GM12892 (cell line): Measurements from ENCODE around the gene TBC1D5.

Experiments used
- POLR2A ChIP-seq: IDR thresholded peaks from 2 replicates; pipeline ENCODE4 v1.6.1; 2011; ENCODE audit warnings: low read depth, low read length, control low read depth
- POLR2AphosphoS5 ChIP-seq: IDR thresholded peaks from 2 replicates; pipeline ENCODE4 v1.6.1; 2011; ENCODE audit warnings: low read depth, low read length, control low read depth
- TAF1 ChIP-seq: IDR thresholded peaks from 2 replicates; pipeline ENCODE4 v1.6.1; 2011; ENCODE audit warnings: low read depth, mild to moderate bottlenecking, control low read depth, low read length, borderline replicate concordance

DNA sequence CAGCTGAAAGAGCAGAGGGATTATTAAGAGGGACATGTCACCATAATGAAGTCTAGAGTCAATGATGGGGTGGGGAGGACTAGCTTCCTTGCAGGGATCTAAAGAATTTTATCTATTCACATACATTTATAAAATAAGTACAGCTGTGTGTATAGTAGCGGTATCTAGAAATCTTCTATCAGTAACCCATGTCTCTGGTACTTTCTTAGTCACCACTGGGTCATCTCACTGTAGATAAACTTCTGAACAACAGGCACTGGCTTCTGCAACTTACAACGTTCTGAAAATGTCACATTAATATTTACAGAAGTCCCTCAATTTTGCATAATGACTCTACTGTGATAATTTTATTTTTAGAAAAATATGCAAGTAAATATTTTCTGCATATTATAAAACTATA, 401.7 kb downstream of the TBC1D5 start:
- no peak for TF ChIP-seq POLR2A
- no peak for TF ChIP-seq TAF1
- TF ChIP-seq POLR2AphosphoS5 = no peak
